SW 1271 (cell line): ENCODE data around the gene BIRC5.
"Not testable (repeated sequence)": the region's sequence is repeated elsewhere in the genome, so short reads cannot be mapped to it uniquely, and the experiment has no call there.

Experiments
- DNase-seq, 2 experiments: peaks; one replicate each; lab custom pipeline; 2025; lab: John Stamatoyannopoulos, UW

BIRC5 gene

DNA sequence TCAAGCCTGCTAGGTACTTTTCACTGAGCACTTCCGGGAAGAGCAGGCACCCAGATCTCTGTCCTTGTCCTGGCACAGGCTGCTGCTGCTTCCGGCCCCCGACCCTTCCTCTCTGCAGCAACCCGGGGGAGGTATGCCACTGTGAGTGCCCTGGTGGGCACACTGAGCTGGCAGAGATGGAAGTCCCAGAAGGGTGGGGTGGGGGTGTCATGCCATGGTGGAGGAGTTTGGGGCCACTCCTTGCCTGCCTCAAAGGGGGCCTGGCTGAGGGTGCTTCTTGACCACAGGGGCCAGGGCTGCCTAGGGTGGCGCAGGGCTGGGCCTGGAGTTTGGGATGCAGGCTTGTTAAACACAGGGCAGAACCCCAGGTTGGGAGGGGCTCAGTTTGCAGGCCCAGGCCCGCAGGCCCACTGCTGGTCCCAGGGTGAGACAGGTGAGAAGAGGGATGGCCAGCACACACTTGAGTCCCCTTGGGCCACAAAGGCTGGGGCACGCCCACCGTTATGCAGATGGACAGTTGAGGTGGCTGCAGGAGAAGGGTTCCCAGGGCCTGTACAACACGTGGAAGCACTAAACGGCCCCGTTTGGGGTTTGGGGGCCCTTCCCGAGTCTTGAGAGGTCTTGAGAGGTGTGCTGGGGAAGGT lies 26.1 kb downstream of the BIRC5 start:
- DNase-seq, result no peak

DNA sequence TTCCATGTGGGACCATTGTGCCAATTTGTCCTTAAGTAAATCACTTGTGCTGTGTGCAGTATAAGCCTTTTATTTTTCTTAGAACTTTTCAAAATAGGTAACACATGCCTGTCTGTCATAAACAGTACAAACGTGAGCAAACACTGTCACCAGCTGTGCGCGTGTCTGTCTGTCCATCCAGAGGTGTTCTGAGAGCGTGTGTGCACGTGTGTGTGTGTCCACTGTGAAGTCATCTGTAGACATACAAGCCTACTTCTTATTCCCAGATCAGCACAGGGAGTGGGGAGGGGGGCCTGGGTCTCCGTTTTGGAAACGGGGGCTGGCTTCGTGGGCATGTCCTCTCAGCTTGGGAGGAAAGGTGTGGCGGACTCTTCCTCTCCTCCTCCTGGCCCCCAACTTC lies 26.8 kb downstream of the BIRC5 start:
- no peak for DNase-seq

DNA sequence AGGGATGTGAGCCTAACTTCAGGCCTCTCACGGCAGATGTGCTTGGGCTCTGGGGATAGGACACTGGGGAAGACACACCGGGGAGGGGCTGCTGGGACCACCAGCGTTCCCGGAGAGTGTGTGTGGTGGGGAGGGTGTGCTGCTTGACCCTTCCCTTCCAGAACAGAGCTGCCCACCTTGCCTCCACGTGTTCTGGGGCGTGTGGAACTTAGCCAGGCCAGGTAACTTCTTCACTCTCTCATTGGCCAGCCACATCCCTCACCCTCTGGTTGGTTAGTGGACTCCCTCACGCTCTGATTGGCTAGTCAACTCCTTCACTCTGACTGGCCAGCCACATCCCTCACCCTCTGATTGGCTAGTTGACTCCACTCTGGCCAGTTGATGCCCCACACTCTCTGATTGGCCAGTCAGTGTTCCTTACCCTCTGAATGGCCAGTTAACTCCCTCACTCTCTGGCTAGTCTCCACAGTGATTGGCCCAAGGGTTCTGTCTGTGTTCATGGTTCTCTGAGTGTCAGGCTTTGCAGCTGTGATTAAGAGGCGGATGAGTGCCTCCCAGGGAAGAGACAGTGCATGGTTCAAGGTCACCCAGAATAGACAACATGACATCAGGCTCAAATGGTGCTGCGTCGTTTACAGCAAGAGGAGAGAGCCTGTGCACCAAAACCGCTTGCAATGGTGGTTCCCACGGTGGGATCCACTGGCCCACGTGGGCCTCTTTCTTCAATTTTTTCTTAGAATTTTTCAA lies 27.4 kb downstream of the BIRC5 start:
- DNase-seq, result peak; percentile 38 to 52

DNA sequence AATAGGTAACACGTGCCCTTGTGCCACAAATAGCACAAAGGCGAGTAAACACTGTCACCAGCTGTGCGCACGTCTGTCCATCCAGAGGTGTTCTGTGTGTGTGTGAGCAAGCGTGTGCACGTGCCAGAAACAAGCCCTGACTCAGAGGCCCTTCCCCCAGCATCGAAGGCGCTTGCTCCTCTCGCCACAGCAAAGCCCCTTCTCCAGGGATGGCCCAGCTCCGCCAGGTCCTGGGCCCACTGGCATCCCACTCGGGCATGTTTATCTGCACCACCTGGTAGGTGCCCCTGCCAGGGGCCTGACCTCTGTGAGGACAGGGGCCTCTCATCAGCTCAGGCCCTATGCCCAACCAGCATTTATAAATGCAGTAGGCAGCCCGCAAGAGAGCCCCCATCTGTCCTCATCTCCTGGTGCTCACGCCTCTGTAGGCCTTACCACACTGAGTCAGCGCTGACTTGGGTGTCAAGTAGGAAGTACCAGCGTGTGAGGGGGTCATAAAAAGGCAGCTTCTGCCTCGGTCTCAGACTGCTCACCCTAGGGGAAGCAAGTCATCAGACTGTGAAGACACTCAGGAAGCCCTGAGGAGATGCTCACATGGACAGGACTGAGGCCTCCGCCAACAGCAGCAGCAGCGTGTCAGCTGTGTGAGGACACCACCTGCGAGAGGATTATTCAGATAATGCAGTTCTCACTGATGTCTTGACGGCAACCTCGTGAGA lies 28.1 kb downstream of the BIRC5 start:
- DNase-seq, result no peak

DNA sequence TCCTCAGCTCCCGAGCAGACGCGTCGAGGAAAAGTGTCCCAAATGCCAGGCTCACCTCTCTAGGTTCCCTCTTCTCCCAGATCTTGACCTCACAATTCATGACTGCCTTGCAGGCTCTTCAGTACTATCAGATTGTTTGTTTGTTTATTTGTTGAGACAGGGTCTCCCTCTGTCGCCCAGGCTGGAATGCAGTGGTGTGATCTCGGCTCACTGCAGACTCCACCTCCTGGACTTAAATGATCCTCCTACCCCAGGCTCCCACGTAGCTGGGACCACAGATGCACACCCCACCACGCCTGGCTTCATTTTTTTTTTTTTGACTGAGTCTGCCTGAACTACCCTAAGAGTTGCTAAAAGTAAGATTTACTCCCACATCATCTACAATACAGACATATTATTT lies 33.3 kb downstream of the BIRC5 start:
- DNase-seq, result no peak

DNA sequence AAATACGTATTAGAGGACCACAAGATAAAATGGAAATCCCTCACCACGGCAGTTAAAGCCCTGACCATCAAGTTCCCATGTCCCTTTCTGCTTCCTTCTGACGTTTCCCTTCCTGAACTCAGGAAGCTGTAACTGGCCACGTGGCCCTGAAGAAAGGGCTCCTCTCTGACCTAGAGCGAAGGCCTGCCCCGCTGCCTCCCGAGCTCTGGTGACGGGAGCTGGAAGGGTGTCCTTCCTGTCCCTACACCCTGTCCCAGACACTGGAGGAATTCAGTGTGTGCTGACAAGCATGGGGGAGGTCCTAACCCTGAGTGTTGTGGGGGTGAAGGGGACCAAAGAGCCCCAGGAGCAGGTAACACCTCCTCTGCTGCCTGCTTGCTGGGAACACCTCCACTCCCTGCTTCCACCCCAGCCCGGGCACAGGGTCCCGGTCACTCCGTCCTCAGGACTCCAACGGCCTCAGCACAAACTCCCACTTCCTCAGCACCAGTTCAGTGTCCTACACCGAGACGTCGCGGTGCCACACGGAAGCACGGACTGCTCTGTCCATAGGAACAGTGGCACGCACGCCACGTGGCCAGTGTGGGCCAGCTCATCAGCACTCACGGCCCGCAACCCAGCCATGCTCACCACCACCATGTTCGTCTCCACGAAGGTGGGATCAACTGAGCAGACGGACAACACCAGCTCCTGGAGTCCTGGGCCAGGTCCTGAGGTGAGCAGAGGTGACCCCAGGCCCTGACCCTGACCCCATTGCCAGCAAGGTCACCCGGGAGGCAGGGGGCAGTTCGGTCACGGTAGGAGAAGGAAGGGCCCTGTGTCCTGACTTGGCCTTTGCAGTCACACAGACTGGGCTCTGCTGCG lies 34.2 kb downstream of the BIRC5 start:
- no peak for DNase-seq

DNA sequence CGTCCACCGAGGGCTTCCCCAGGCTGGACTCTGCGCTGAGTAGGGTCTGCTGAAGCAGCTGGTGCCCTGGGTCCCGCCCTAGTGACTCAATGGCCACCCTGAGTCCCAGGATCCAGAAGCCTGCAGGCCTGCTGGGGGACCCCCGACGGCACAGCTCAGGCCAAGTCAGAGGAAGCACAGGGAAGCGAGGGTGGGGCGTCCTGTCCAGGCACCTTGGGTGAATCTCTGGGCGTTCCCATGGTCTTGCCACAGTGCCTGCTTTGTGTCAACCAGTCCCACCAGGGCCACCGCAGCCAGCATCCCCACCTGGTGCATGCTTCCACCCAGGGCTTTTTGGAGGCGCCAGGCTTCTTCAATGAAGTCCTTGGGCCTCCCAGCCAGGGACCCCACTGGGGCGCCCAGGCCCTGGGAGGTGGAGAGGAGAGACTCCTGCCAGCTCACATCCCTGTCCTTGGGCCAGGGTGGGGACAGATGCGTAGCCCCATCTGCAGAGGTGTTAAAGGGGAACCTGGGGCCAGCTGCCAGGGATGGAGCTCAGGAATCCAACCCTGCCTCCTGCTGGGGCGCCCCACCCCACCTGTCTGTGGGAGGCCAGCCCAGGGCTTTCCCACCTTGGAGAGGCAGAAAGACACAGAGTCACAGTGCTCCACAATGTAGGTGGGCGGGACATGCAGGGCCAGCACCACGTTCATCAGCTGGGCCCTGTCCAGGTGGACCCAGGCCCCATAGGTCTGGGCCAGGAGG lies 35.2 kb downstream of the BIRC5 start:
- no peak for DNase-seq

DNA sequence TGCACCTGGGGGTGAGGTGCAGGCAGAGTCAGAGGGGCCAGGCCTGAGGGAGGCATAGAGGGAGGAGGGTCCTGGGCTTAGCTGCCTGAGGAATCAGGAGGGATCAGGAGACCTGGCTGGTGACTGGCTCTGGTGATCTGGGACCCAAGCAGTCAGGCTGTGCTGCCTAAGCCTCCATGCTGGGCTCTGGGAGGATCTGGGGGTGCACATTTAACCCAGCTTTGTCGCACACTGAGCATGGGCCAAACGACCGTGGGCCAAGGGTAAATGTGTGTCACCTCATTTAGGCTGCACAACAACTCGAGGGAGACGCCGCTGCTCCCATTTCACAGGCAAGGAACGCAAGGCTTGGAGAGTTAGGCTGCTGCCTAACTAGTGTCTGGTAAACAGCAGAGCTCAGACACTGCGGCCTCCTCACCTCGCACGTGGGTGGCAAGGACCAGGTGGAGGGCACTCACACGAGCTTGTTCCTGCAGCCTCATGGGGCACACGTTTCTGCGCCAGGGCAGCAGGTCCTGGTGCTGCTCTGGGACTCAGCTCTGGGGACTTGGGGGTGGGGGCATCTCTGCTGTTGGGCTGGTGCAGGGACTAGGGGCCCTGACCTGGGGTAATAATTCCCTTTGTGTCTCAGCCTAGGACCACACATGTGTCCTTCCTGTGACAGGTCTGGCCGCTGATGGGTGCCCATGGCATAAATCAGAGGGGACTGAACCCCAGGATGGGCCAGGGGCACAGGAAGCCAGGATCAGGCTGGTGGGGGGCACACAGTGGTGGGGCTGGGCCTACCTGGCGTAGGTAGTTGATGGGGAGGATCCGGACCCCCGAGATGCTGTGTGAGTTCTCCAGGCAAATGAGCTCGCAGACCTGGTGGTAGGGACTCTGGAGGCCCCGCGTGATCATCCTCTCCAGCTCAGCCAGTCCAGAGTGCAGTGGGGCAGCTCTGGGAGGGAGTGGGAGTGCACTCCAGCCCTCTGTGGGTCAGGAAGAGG lies 36.1 kb downstream of the BIRC5 start:
- no peak for DNase-seq

DNA sequence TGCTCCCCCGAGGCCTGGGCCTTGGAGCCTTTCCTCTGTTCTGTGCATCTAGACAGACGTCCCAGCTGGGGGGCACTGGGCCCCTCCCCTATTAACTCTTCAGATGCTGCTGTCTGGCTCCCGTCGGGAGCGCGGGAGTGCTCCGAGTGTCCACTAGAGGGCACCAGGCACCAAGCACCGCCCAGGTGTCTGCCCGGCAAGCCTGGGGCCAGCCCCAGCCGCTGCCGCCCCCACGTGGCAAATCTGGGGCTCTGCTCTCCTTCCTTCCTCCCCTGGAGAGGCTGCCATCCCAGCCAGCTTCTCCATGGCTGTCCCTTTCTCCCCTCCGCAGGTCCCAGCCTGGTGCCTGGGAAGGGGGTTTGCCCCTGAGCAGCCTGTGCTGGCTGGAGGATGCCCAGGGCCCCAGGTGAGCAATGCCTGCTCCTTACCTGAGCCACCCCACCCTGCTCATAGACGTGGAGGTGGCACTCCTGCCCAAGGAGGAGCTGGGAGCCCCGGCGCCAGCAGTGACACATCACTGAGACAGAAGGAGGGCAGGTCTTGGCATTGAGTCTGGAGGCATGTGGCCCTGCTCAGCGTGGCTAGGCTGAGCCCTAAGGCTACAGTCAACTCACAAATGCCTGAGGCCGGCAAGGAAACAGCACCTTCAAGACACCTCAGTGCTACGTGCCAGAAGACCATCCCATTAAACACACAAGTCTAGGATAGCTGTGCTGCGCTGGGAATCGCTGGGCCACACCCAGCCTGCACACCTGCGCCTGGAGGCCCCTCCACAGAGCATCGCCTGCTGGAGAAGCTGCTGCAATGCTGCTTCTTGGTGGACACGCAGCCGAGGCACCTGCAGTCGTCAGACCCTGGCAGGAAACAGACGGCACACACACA lies 37.1 kb downstream of the BIRC5 start:
- DNase-seq, result peak; percentile 66 to 83

DNA sequence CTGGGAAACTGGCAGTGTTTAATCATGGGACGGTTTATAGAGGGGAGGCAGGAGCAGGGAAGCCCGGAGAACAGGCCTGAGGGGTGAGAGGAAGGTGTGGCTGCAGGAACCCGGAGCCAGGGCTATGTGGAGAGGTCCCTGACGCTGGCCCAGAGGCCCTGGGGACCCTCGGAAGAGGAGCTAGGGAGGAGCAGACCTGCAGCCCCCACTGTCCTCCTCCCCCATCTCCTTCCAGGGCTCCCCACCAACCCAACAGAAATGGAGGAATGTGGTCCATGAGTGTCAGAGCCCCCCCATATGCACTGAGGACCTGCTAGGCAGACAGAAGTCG lies 37.7 kb downstream of the BIRC5 start:
- DNase-seq, result no peak

DNA sequence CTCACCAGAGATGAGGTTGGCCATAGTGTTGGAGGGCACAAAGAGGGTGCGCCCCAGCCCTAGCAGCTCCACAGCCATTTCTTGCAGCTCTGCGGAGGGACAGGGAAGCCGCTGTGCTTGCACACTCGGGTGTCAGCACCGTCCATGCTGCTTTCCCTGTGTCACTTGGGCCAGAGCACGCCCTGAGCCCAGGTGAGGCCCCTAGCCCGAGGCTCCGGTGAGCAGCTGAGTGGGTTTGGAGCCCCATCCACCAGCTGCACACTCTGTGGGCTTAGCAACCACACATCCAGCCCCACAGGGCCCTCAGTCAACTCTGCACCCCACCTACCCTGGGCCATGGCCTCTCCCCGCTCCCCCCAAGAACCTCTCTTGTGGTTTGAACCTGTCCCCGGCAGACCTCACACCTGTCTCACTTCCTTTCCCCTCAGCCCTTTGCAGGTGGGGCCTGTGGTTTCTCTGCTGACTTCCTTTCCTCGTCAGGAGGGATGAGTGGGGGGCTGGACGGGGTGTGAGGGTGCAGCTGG lies 38.1 kb downstream of the BIRC5 start:
- DNase-seq, result no peak

DNA sequence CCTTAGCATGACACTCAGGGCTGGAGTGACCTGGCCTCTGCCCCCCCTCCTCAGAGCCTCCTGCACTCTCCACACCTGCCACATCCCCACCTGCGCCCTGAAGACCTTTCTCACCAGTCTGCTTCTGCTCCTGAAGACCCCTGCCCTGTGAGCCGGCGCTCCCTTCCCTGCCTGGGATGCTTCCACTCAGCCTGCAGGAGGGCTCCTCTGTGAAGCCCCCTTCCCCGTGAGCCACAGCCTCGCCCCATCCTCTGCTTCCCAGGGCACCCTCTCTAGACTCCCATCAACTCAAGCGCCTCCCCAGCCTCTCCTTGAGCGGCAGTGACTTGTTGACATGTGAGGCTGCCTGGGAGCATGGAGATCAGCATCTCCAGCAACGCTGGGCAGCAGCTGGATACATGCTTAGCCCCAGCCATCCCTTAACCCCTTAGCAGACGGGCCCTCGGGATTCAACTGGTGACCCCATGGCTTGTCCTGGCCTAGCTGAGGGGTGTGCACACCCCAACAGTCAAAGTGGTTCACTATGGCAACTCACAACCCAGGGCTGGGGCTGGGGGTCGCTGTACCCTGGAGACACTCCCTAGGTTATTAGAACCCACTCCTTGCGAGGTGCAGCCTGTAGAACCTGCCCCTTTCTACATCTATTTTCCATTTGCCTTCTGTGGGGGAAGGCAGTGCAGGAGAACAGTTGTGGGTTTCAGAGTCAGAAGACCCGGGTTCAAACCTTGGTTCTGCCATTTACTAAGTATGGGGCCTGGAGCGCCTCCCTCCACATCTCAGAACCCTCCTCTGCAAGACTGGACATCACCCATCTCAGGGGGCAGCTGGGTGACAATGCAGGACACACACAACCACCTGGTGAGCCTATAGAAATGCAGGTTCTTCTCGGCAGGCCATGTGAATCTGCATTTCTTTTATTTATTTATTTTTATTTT lies 38.9 kb downstream of the BIRC5 start:
- no peak for DNase-seq

DNA sequence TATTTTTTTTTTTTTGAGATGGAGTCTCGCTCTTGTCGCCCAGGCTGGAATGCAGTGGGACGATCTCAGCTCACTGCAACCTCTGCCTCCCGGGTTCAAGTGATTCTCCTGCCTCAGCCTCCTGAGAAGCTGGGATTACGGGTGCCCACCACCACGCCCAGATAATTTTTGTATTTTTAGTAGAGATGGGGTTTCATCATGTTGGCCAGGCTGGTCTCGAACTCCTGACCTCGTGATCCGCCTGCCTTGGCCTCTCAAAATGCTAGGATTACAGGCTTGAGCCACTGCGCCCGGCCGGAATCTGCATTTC lies 39.5 kb downstream of the BIRC5 start:
- not testable (repeated sequence) for DNase-seq

DNA sequence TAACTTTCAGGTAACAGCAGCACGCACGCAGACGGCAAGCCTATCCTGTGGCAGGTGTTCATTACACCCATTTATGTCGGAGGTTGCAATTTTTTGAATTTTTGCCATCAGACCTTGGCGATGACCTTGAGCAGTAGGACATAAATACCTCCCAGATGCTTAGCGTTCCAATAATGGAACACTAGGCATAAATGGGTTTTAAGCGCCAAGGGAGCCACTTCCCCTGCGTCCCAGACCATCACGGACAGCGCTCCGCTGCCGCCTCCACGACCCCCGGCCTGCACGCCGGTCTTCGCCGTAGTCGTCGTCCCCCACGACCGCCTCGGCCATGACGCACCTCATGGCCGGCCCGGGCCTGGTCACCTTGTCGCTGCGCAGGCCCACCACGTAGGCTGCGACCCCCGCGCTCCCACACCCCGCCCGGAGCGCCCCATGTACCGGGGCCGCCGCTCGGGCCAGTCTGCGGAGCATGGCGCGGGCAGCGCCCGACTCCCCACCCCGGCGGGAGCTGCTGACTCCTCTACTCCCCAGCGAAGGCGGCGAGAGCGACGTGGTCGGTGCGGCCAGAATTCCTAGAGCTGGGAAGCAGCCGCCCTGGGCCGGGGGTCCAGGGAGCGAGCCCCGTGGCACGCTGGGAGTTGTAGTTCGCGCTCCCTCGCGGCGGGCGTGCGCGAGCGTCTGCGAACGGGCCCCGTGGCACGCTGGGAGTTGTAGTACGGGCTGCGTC lies 40.1 kb downstream of the BIRC5 start:
- DNase-seq, result peak; percentile 41 to 66

DNA sequence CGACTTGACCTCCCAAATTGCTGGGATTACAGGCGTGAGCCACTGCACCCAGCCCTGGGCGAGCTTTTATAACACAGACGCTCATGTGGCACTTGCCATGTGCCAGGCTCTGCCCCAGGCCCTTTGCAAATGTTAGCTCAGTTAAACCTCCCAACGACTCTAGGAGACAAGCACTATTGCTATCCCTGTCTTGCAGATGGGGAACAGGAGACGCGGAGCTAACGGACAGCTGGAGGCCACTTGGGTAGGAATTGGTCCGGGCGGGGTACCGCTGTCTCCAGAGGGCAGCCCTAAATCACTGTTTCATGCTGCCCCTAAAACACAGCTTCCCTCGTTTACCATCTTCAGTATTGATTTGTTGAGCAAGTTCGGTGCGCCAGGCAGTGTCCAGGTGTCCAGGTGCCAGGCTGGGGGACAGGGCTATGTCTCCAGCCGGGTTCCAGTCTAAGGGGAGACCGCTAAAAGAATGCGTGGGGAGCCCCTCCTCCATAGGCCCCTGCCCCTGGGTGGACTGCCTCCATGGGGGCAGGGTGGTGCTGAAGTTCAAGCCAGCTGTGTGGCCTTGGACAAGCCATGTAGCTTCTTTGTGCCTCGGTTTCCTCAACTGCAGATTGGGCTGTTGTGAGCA lies 41.1 kb downstream of the BIRC5 start:
- DNase-seq, result no peak

DNA sequence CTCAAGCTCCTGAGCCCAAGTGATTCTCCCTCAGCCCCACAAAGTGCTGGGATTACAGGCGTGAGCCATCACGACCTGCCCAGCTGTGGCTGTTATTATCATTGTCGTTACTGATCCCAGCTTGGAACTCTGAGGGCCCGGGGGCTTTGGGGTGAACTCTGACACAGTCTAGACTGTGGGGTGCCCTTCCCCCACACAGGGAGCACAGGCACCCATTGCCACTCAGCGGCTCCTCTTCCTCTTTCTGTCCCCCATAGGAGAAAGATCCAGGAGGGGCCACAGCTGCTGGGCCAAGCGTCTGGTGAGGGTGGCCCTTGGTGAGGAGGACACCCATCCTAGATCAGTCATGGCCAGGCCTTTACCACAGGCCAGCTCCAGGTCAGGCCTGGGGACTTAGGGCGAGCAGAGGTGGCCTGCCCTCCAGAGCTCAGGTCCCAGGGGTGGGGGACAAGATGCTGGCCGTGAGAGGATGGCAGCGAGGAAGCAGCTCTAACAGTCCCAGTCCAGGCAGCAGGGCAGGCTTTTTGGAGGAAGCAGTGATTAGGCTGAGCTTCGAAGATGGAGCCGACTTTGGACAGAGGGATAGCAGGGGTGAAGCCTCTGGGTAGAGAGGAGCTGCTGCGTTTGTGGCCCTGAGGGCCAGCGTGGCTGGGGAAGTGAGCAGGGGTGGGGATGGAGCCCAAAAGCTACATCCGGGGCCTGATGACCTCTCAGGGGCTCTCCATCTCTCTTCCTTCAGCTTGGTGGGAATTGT lies 42.1 kb downstream of the BIRC5 start:
- DNase-seq, result no peak
